HG03159 (cell line): ENCODE results near the gene LAMTOR4.
"Not testable (repeated sequence)": the region's sequence is repeated elsewhere in the genome, so short reads cannot be mapped to it uniquely, and the experiment has no call there.

Experiments
- ATAC-seq: cut with Tn5 transposase; IDR thresholded peaks from one replicate; pipeline ENCODE4 v1.9.1; 2021; ENCODE audit warnings: mild to moderate bottlenecking, moderate library complexity; ENCODE audit not compliant: unreplicated experiment

The LAMTOR4 gene

DNA sequence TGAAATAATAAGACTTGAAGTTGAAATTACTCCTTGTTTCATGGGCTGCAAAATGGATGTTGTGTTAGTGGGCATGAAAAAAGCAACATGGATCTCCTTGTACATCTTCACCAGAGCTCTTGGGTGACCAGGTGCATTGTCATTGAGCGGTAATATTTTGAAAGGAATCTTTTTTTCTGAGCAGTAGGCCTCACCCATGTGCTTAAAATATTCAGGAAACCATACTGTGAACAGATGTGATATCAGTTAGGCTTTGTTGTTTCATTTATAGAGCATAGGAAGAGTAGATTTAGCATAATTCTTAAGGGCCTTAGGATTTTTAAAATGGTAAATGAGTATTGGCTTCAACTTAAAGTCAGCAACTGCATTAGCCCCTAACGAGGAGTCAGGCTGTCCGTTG lies 44.3 kb downstream of the LAMTOR4 start:
- ATAC-seq, result no peak

DNA sequence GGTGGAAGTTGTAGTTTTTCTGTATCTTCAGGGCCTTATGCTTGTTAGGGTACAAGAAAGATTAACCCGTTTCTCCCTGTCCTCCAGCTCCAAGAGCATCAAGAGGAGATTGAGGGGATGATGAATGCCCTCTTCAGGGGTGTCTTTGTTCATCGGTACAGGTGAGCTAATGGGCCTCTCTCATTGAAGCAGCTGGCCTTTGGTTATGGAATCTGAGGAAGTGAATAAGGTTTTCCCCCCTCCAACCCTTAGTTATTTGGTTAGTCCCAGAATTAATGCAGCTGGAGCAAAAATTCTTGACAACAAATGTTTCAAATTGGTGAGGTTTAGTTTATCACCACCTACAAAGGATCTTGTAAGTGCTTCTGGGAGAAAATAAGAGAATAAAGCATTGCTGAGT lies 46.5 kb downstream of the LAMTOR4 start:
- no peak for ATAC-seq

DNA sequence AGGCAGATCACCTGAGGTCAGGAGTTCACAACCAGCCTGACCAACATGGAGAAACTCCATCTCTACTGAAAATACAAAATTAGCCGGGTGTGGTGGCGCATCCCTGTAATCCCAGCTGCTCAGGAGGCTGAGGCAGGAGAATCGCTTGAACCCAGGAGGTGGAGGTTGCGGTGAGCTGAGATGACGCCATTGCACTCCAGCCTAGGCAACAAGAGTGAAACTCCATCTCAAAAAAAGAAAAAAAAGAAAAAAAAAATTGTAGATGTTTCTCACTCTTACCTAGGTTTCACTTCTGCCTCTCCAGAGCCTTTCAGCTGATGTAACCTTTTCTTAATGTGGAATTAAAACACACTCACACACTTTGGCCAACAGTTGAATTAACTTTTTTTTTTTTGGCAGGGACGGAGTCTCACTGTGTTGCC lies 47.2 kb downstream of the LAMTOR4 start:
- not testable (repeated sequence) for ATAC-seq

DNA sequence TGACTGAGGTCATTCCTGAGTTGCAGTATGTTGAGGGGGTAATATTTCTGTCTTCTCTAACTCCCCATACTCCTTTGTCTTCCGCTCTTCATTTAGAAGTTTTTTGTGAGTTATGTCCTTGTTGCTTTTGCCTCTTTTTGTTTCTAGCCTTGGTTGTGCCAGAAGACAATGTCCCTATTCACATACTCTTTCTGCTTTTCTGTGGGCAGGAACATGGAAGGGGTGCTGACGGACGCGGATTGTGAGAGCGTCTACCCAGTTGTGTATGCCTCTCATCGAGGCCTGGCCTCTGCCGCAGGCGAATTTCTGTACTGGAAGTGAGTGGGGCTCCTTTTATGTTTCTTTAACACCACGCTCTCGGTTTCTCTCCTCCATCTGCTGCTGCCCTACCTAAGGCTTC lies 49.5 kb downstream of the LAMTOR4 start:
- no peak for ATAC-seq

DNA sequence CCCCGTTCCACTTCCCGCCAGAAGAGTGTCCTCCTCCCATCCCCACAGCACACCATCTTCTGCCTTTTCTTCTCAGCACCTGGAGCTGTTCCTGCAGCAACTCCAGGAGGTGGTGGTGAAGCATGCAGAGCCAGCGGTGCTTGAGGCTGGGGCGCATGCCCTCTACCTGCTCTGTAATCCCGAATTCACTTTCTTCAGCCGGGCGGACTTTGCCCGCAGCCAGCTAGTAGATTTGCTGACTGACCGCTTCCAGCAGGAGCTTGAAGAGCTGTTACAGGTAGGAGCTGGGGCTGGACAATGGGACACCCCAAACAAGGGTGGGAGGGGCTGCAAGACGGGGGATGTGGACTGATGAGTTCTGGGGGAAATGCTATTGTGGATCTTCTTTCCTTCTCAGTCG lies 52.0 kb downstream of the LAMTOR4 start:
- ATAC-seq, result no peak
